GM18517 (cell line): ENCODE measurements around the gene ORMDL2.

Experiments used
- ATAC-seq: cut with Tn5 transposase; IDR thresholded peaks from one replicate; pipeline ENCODE4 v1.9.1; 2021; ENCODE audit warnings: mild to moderate bottlenecking, moderate library complexity; ENCODE audit not compliant: unreplicated experiment

Gene ORMDL2

GRCh38 chr12:55817345-55818139 is at the start of gene ORMDL2, which contains the start of gene SARNP:
ORMDL2 (plus strand) TSS chr12:55818041; CDS start chr12:55819000, 959 bp downstream.
SARNP (minus strand) TSS chr12:55817724; CDS start chr12:55817701, 23 bp downstream.
- ATAC-seq, result peak; percentile 97

GRCh38 chr12:55771736-55772135 is 46.1 kb upstream of the ORMDL2 start:
- ATAC-seq, result no peak

GRCh38 chr12:55777856-55778255 is 40.0 kb upstream of the ORMDL2 start:
- no peak for ATAC-seq

- no peak for ATAC-seq
These were observed 37.2 kb upstream of the ORMDL2 start for GRCh38 chr12:55780685-55781084.

- no peak for ATAC-seq
These were observed 29.3 kb upstream of the ORMDL2 start for GRCh38 chr12:55788546-55788945.

- no peak for ATAC-seq
These were observed 28.7 kb upstream of the ORMDL2 start for GRCh38 chr12:55789171-55789570.

- no peak for ATAC-seq
These were observed 27.9 kb upstream of the ORMDL2 start for GRCh38 chr12:55789893-55790292.

- no peak for ATAC-seq
These were observed 21.9 kb upstream of the ORMDL2 start for GRCh38 chr12:55795950-55796349.

GRCh38 chr12:55797068-55797467 is 20.8 kb upstream of the ORMDL2 start:
- ATAC-seq, result no peak

GRCh38 chr12:55797550-55797949 is 20.3 kb upstream of the ORMDL2 start:
- ATAC-seq, result no peak

- no peak for ATAC-seq
These were observed 10.9 kb upstream of the ORMDL2 start for GRCh38 chr12:55806982-55807381.

- ATAC-seq, result no peak
These were observed 8.6 kb upstream of the ORMDL2 start for GRCh38 chr12:55809274-55809673.

- ATAC-seq, result no peak
These were observed 5.8 kb upstream of the ORMDL2 start for GRCh38 chr12:55812088-55812487.

GRCh38 chr12:55814257-55814656 is 3.6 kb upstream of the ORMDL2 start:
- no peak for ATAC-seq

GRCh38 chr12:55815473-55815872 is 2.4 kb upstream of the ORMDL2 start:
- no peak for ATAC-seq

- ATAC-seq, result no peak
These were observed 928 bp upstream of the ORMDL2 start for GRCh38 chr12:55816881-55817344.

GRCh38 chr12:55818140-55818728 is 393 bp downstream of the ORMDL2 start:
- peak; percentile 8 for ATAC-seq

- no peak for ATAC-seq
These were observed 1.0 kb downstream of the ORMDL2 start for GRCh38 chr12:55818886-55819285.

GRCh38 chr12:55820679-55821078 is 2.8 kb downstream of the ORMDL2 start:
- ATAC-seq, result no peak

GRCh38 chr12:55822228-55822627 is 4.4 kb downstream of the ORMDL2 start:
- ATAC-seq, result no peak

GRCh38 chr12:55823419-55823818 is 5.6 kb downstream of the ORMDL2 start:
- no peak for ATAC-seq

GRCh38 chr12:55824726-55825125 is 6.9 kb downstream of the ORMDL2 start:
- no peak for ATAC-seq
